Peyer's patch (tissue), 4 donors: ENCODE data around the gene CGNL1.

Source experiments
- POLR2A ChIP-seq, 2 donors: fragments of 450-650 bp; IDR thresholded peaks; one replicate each; pipeline ENCODE4 v1.5.1; 2017; ENCODE audit warnings: antibody characterized with exemption in 2 of 2, mild to moderate bottlenecking in 2 of 2, moderate library complexity in 2 of 2
- TF ChIP-seq, protein P1 (sequence below), 6 experiments: fragments of 450-650 bp in 4 of 6; fragments of 200-600 bp in 2 of 6; sonication (generic) in 1 of 6; IDR thresholded peaks; one replicate each; pipeline ENCODE4 v1.5.1; 2017 to 2019; ENCODE audit warnings: antibody characterized with exemption in 6 of 6, mild to moderate bottlenecking in 3 of 6, moderate library complexity in 1 of 6

DNA sequence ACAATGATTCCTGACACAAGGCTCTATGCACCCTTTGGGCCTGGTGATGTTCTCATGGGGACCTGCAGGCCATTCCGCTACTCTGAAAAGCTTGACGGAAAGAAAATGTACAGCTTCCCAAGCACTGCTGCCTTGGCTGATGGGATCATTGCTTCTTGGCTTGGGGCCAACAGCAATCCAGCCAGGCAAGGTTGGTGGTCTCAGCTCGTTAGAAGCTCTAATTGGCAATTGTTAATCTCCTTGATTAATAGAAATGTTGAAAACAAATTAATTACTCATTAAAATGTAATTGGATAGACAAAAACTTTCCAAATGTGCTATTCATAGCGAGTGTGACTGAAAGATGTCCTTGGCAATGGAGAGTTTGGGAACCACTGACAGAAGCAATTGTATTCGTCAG, 199.1 kb downstream of the CGNL1 start:
- TF ChIP-seq, protein P1, sequence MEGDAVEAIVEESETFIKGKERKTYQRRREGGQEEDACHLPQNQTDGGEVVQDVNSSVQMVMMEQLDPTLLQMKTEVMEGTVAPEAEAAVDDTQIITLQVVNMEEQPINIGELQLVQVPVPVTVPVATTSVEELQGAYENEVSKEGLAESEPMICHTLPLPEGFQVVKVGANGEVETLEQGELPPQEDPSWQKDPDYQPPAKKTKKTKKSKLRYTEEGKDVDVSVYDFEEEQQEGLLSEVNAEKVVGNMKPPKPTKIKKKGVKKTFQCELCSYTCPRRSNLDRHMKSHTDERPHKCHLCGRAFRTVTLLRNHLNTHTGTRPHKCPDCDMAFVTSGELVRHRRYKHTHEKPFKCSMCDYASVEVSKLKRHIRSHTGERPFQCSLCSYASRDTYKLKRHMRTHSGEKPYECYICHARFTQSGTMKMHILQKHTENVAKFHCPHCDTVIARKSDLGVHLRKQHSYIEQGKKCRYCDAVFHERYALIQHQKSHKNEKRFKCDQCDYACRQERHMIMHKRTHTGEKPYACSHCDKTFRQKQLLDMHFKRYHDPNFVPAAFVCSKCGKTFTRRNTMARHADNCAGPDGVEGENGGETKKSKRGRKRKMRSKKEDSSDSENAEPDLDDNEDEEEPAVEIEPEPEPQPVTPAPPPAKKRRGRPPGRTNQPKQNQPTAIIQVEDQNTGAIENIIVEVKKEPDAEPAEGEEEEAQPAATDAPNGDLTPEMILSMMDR (IDR thresholded peaks at IDR 0.05), result no peak
- TF ChIP-seq POLR2A (IDR thresholded peaks at IDR 0.05), result no peak
